Activated naive CD4-positive, alpha-beta T cell (primary cell): ENCODE data around the gene HS3ST6.
"Not testable (repeated sequence)": the region's sequence is repeated elsewhere in the genome, so short reads cannot be mapped to it uniquely, and the experiment has no call there.

Source experiments
- DNase-seq, 4 experiments: peaks; one replicate each; lab custom pipeline; 2025; lab: John Stamatoyannopoulos, UW

Gene HS3ST6

DNA sequence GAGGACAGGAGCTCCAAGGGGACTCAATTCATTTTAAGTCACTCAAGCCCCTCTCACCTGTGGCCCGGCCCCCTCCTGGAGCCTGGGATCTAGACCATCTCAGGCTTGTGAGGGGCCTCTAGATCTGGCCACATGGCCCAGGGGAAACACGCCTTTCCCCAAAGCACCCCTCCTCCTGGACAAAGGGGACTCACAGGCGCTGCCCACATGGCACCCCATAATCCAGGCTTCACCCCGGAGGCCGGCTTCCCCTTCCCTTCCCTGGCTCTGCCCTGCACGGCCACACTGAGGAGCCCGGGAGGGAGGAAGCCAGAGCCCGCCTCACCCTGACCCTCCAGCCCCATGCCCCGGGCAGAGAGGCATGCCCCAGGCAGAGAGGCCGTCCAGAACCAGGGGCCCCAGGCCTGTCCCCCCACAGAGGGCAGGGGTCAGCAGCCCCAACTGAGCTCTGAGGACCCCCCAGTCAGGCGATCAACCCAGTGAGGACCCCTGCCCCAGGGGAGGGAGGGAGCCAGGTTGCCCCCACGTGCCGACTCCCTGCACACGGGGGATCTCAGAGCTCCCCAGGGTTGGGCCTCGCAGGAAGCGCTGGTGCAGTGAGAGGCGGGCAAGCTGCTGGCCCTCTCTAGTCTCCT is 10.9 kb downstream of the HS3ST6 start:
- no peak for DNase-seq

DNA sequence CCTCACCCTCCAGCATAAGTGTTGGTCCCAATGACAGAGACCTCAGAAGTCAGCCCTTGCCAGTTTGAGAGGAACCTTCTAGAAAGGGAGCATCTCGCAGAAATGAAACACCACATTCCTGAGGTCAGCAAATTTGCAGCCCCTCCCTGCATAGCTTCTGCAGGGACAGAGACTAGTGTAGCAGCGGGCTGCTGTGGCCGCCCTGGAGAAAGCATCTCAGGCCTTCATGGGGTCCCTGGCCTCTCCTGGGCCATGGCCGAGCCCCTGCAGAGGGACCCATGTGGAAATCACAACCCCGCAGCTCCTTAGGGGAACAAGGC is 11.4 kb downstream of the HS3ST6 start:
- no peak for DNase-seq

DNA sequence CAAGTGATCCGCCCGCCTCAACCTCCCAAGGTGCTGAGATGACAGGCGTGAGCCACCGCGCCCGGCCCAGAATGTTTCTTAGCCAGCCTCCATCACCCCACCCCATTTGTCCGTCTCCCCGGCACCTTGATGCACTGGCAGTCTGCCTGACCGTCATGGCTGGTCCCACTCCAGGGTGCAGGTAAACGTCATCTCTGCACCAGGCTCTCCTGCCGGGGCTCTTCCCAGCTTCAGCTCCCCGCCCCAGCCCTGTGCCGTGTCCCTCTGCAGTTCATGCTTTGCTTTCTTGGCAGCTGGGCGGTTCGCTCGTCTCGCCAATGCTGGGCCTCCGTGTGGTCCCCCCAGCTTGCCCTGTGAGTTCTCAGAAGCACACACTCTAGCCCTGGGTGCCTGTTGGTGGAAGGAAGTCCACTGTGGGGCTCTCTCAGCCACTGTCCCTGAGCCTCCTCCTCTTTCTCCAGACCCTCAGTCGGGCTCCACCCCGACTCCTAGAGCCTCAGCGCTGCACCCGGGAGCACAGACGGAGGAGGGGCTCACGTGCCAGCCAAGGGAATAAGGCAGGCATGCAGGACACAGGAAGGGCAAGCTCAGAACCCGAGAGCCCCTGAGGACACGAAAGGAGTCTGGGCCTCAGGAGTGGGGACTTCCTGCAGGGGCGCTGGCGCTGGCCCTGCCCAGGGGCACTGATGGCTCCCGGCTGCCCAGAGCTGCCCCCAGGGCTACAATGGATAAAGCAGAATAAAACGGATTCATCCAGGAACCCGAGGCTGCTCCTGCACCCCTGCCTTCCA is 12.0 kb downstream of the HS3ST6 start:
- no peak for DNase-seq

DNA sequence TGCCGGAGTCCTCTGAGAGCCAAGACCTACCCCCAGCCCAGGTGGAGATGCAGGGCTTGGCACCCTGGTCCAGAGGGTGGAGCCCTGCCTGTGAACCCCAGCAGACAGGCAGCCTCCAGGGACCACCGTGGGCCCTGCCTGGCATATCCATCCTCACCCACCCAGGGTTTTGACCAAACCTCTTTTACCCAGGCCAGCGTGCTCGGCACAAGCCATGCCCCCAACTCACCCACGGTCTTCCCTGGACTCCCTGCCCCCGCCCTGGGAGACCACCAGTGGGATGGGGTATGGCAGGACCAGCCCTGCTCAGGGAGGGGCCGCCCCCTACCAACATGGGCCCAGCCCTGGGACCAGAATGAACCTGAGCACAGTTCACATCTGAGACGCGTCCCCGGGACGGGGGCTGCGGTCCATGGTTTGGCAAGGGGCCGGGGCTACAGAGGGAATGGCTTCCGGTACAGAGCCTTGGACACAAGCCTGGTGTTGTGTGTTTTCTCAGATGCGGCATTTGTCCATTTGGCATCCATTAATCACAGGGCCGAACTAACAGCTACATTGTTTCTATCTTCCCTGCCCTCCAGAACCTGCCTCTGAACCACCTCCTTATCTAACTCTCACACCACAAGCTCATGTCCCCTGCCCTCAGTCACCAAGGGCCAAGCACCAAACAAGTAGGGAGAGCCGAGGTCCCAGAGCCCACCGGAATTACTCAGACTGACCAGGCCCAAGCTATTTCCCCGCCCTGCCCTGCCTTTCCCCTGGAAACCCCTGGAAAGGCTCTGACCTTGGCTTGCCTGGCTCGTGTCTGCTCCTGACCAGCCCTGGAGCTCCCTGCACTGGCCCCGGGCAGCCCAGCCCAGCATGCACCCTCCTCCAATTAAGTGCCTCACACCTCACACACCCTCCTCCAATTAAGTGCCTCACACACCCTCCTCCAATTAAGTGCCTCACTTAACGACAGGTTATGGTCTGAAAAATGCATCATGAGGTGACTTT is 14.1 kb downstream of the HS3ST6 start:
- DNase-seq: no peak

DNA sequence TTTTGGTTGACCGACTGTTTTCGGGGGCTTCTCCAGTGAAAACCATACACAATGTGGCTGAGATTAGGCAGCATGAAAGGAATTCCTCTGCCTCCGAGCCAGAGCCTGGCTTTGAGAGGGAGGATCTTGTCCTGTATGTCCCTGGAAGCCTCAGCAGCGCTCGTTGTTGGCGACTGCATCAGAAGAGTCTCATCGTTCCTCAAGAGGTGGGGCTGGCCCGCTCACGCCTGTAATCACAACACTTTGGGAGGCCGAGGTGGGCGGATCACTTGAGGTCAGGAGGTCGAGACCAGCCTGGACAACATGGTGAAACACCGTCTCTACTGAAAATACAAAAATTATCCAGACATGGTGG is 15.0 kb downstream of the HS3ST6 start:
- no peak for DNase-seq

DNA sequence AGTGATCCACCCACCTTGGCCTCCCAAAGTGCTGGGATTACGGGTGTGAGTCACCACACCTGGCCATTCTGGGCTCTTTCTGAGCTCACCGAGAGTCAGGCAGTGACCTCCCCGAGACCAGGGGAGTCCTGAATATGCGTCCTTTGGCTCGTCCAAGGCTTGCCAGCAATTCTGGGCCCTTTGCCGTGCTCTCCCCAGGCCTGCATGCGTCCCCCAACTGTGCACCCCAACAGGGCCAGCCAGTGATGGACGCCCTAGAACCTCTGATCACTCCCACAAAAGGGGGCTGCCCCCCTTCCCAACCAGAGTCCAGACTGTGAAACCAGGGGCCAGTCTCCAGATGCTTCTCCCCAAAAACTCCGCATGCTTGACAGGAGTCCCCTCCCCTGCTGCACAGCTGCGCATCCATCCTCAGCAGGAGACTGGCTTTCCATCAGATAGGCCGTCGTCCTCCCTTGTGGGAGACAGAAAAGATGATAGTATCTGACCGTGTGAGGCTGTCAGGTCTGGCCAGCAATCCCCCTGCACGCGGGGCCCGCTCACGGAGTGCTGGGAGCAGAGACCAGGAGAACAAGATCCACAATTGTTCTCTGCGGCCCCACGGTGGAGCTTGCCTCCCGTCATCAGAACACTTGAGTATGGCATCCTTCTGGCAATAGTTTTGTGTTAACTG is 15.5 kb downstream of the HS3ST6 start:
- no peak for DNase-seq

DNA sequence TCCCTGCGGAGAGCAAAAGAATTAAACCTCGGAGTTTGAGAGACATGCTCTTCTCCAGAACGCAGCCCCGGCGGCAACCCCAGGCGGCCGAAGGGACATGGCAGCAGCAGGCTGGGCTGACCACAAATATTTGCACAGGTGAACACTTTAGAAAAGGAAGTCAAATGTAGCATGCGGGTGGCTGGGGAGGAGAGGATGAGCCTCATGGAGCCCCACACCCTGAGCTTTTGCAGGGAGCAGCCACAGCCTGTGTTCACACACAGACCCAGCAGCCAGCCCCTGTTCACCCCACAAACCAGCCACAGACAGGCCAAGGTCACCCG is 17.8 kb downstream of the HS3ST6 start:
- DNase-seq: no peak

DNA sequence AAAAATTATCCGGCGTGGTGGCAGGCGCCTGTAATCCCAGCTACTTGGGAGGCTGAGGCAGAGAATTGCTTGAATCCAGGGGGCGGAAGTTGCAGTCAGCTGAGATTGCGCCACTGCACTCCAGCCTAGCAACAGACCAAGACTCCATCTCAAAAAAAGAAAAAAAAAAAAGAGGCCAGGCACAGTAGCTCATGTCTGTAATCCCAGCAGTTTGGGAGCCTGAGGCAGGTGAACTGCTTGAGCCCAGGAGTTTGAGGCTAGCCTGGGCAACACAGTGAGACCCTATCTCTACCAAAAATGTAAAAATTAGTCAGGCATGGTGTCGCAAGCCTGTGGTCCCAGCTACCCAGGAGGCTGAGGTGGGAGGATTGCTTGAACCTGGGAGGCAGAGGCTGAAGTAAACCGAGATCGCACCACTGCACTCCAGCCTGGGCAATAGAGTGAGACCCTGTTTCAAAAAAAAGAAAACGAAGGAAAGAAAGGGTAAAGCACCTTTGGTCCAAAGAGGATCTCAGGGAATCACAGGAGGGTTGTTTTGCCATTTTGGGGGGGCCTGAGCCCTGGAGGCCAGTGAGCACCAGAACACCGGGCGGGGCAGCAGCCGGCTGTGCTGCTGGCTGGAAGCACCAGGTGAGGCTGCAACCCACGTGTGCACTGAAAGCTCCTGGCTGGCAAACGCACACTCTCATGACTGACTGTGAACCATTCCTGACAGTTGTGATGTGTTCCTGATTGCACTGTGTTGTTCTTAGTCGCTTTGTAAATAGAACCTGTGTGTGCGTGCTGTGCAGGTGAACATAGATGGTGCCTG is 18.4 kb downstream of the HS3ST6 start:
- DNase-seq: no peak

DNA sequence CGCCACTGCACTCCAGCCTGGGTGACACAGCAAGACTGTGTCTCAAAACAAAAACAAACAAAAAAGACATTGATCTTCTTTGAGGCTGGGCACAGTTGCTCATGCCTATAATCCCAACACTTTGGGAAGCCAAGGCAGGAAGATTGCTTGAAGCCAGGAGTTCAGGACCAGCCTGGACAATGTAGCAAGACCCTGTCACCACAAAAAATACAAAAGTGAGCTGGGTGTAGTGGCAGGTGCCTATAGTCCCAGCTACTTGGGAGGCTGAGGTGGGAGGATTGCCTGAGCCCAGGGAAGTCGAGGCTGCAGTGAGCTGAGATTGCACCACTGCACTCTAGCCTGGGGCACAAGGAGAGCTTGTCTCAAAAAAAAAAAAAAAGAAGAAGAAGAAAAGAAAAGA is 20.5 kb downstream of the HS3ST6 start:
- DNase-seq: not testable (repeated sequence)

DNA sequence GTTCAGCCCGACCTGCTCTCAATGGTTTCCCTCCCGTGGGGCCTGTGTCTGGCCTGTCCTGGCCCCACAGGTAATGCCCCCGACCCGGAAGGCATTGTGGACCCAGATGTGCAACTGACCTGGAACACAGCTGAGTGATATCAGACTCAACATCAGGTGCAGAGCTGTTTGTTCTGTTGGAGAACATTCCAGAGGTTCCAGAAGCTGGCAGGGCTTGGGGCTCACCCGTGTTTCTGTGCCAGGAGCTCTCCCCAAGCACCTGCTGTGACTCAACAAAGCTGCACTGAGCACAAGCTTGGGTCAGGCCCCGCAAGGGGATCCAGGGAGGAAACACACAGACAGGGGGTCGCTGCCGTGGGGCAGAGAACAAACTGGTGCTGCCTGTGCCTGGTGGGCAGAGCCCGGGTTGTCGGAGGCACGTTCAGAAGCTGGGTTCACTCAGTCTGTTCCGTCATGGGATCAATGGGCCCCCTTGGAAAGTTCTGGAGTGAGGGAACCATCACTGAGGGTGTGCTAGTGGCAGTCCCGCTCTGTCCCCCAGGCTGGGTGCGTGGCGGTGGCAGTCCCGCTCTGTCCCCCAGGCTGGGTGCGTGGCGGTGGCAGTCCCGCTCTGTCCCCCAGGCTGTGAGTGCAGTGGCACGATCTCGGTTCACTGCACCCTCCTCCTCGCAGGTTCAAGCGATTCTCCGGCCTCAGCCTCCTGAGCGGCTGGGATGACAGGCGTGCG is 22.1 kb downstream of the HS3ST6 start:
- no peak for DNase-seq

DNA sequence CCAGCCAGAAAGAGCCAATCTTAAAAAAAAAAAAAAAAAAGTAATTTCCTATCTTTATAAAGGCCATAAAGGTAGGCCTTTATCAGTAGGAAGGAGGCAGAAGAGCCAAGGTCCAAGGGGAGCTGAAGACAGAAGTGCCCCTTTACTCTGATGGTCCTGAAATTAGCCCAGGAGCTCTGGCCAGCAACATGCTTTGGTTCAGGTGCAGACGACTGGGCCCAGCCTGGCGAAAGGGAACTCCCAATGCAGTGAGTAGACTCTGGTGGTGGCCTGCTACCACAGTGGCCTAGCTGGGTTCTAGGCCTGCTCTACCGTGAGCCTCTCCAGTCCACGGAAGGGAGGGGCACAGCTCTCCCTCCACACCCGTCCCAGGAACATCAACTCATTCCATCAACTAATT is 23.1 kb downstream of the HS3ST6 start:
- no peak for DNase-seq

DNA sequence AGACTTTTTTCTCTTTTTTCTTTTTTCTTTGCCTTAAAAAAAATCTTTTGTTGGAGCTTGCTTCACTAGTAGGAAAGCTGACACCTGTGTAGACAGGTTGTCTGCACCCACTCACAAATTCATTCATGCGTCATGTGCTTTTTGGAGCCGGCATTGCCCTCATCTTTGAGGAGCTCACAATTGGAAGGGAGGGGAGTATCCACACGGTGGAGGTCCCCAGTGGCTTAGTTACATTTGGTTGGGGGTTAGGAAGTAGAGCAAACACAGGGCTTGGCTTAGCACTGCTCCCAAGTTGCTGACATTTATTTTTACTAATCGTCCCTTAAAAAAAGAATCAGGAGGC is 27.5 kb downstream of the HS3ST6 start:
- DNase-seq: no peak

DNA sequence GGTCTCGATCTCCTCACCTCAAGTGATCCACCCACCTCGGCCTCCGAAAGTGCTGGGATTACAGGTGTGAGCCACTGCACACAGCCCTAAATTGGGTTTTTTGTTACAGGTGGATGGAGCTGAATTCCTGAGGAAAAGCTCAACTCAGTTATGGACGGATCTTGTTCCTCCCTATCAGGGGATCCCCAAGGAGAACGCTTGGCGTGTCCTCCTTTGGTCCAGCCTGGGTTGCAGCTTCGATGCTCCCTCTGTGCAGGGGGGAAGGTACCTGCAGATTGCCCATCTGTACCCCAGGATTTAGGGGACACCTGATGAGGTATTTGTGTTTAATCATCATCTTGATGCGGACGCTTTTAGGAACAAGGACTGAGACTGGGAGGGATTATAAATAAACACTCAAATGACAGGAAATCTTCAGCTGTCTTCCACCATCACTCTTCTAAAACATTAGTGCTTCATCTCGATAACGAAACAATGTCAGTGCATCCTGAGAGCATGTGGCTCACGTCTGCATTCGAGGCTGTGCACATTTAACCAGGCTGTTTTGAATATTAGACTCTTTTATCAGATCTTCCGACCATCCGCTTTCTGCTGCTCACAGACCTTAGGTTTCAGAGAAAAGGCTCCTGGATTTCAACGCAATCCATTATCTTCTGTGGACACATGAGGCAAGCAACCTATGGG is 28.0 kb downstream of the HS3ST6 start:
- no peak for DNase-seq

DNA sequence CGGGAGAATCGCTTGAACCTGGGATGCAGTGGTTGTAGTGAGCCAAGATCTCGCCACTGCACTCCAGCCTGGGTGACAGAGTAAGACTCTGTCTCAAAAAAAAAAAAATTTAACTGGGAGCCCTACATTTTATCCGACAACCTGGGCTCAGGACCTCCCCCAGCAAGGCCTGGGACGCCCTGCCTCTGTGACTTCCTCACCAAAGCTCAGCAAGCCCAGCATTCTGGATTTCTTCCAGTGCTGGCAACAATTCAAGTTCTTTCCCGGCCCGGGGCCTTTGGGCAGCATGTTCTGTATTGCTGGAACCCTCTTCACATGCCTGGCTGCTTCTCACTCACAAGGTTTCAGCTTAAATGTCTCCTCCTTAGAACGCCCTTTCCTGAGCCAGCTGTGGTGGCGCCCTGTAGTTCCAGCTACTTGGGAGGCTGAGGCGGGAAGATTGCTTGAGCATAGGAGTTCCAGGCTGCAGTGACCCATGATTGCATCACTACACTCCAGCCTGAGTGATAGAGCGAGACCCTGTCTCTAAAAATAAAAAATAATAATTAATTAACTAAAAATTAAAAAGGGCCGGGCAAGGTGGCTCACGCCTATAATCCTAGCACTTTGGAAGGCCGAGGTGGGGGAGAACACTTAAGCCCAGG is 30.4 kb downstream of the HS3ST6 start:
- no peak for DNase-seq

DNA sequence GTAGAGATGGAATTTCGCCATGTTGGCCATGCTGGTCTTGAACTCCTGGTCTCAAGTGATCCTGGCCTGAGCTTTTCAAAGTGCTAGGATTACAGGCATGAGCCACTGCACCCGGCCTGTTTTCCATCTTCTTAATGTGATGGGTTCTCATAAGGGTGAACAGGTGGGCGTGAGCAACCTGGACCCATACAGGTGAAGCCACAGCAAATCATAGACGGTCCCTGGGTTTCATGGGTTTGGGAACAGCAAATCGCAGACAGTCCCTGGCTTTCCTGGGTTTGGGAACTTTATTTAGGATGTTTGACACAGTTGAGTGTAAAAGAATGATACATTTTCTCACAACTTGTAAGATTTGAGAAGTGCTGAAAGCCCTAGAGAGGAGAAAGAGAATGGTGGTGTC is 33.3 kb downstream of the HS3ST6 start:
- DNase-seq: no peak

DNA sequence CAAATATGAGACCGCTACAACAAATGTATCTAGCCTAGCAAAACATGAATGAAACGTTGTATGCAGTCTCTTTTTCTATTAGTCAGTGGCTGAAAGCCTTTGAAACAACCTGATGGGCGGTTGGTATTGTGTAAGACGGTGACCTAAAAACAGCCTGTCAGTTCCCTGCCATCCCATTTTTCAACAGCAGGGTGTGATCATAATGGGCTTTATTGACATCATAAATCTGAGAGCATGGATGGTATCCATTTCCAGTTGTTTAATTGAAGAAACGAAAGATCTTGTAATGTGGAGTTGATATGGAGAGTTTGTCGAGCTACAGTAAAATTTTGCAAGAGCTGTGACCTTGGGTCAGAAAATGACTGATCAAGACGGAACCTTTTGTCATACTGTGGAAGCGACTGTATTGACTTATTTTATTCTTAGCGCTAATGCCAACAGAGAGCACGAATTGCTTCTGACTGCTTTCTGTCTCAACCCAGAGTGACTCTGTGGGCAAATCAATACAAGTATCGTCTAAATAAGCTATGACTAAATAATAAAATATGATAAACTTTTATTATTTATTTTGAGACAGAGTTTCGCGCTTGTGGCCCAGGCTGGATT is 34.0 kb downstream of the HS3ST6 start:
- DNase-seq: no peak

DNA sequence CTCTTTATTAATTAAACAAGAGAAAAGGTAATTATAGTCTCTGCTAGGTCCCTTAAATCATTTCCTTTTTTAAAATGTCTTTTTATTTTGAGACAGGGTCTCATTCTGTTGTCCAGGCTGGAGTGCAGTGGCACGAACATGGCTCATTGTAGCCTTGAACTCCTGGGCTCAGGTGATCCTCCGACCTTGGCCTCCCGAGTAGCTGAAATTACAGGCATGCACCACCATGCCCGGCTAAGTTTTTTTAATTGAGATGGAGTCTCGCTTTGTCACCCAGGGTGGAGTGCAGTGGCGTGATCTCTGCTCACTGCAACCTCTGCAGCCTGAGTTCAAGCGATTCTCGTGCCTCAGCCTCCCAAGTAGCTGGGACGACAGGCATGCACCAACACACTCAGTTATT is 37.0 kb downstream of the HS3ST6 start:
- DNase-seq: not testable (repeated sequence)

DNA sequence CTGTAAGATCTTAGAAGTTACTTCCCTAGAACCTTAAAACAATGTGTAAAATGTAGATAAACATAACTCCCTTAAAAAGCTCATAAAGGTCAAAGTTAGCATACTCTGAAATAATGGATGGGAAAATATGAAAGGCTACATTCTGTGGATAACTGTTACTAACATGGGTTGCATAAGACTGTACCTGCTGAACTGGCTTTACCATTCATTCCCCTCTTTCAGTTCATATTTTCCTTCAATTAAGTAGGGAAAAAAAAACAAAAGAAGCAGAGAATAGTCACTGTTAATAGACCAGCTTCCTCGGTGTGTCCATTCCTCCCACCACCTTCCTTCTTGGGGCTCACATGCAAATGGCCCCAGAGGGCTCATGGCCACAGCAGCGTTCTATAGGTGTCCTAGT is 38.7 kb downstream of the HS3ST6 start:
- DNase-seq: no peak

DNA sequence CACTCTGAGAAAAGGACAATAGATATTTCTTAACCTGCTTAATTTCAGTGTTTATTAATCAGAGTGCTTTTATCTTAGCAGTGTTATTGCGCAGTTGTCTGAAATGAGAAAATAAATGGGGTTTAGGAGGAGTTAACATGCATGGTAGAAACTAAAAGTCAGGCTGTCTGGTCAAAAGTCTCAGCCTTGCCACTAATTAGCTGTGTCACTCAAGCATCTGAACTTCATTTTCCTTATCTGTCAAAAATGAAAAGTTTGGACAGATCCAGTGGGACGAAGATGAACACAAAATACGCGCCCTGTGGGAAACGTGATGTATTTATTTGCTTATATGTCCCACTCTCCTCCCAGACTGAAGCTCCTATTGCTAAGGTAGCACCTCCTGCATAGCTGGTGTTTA is 40.0 kb downstream of the HS3ST6 start:
- DNase-seq: no peak

DNA sequence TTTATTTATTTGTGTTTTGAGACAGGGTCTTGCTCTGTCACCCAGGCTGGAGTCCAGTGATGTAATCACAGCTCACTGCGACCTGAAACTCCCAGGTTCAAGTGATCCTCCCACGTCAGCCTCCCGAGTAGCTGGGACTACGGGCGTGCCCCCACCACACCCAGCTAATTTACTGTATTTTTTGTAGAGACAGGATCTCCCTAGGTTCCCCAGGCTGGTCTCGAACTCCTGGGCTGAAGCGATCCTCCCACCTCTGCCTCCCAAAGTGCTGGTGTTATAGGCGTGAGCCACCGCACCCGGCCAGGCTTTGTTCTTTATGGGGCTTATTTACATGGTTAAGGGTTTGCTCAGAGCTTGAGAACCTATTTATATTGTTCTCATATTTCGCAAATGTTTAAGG is 40.4 kb downstream of the HS3ST6 start:
- DNase-seq: no peak
